ENCODE results near the gene SLFN11.
"Not testable (repeated sequence)": the region's sequence is repeated elsewhere in the genome, so short reads cannot be mapped to it uniquely, and the experiment has no call there.

The SLFN11 gene
- total RNA-seq: 27.7 to 51.6 (median 38.6) reads per million in 3 experiments

- peak; percentile 83 for DNase-seq
Observed at GRCh38 chr17:35373534-35373983, at the start of gene SLFN11. TSS of gene SLFN11 (minus strand) at chr17:35373621. CDS start at chr17:35363807, 9,814 bp downstream.

- DNase-seq: not testable (repeated sequence)
Observed at GRCh38 chr17:35421069-35421468, 47.6 kb upstream of the SLFN11 start.

- no peak for DNase-seq
Observed at GRCh38 chr17:35416659-35417058, 43.2 kb upstream of the SLFN11 start.

GRCh38 chr17:35414707-35415106, 41.3 kb upstream of the SLFN11 start:
- DNase-seq: not testable (repeated sequence)

GRCh38 chr17:35414247-35414646, 40.8 kb upstream of the SLFN11 start:
- DNase-seq: no peak

GRCh38 chr17:35407531-35407930, 34.1 kb upstream of the SLFN11 start:
- DNase-seq: no peak

- no peak for DNase-seq
Observed at GRCh38 chr17:35406568-35406967, 33.1 kb upstream of the SLFN11 start.

GRCh38 chr17:35404360-35404759, 30.9 kb upstream of the SLFN11 start:
- DNase-seq: no peak

- not testable (repeated sequence) for DNase-seq
Observed at GRCh38 chr17:35393783-35394182, 20.4 kb upstream of the SLFN11 start.

GRCh38 chr17:35390663-35391062, 17.2 kb upstream of the SLFN11 start:
- no peak for DNase-seq

- DNase-seq: no peak
Observed at GRCh38 chr17:35390156-35390555, 16.7 kb upstream of the SLFN11 start.

GRCh38 chr17:35387496-35387895, 14.1 kb upstream of the SLFN11 start:
- no peak for DNase-seq

- DNase-seq: no peak
Observed at GRCh38 chr17:35377706-35378105, 4.3 kb upstream of the SLFN11 start.

- DNase-seq: no peak
Observed at GRCh38 chr17:35377068-35377467, 3.6 kb upstream of the SLFN11 start.

- no peak for DNase-seq
Observed at GRCh38 chr17:35376245-35376644, 2.8 kb upstream of the SLFN11 start.

- no peak for DNase-seq
Observed at GRCh38 chr17:35374766-35375344, 1.4 kb upstream of the SLFN11 start.

GRCh38 chr17:35373984-35374765, 754 bp upstream of the SLFN11 start:
- peak; percentile 46 for DNase-seq

- no peak for DNase-seq
Observed at GRCh38 chr17:35372846-35373533, 431 bp downstream of the SLFN11 start.

- no peak for DNase-seq
Observed at GRCh38 chr17:35371934-35372333, 1.5 kb downstream of the SLFN11 start.

- peak; percentile 22 for DNase-seq
Observed at GRCh38 chr17:35368081-35368830, 5.2 kb downstream of the SLFN11 start.

- DNase-seq: no peak
Observed at GRCh38 chr17:35361027-35361426, 12.4 kb downstream of the SLFN11 start.

- no peak for DNase-seq
Observed at GRCh38 chr17:35359398-35359797, 14.0 kb downstream of the SLFN11 start.

GRCh38 chr17:35352284-35352683, 21.1 kb downstream of the SLFN11 start:
- DNase-seq: no peak
